PC-3 (cell line): ENCODE results near the gene CIBAR2.

Experiments
- EZH2phosphoT487 ChIP-seq: fragments of 300-600 bp; sonication (generic); IDR thresholded peaks from 2 replicates; pipeline ENCODE4 v1.6.1; 2018; ENCODE audit warnings: mild to moderate bottlenecking, antibody characterized with exemption, low read length, borderline replicate concordance
- TF ChIP-seq, protein P1 (sequence below): fragments of 300-600 bp; sonication (generic); conservative IDR thresholded peaks from 2 replicates; pipeline ENCODE4 v1.5.1; 2017; ENCODE audit warnings: antibody characterized with exemption, low read depth, mild to moderate bottlenecking, low read length

DNA sequence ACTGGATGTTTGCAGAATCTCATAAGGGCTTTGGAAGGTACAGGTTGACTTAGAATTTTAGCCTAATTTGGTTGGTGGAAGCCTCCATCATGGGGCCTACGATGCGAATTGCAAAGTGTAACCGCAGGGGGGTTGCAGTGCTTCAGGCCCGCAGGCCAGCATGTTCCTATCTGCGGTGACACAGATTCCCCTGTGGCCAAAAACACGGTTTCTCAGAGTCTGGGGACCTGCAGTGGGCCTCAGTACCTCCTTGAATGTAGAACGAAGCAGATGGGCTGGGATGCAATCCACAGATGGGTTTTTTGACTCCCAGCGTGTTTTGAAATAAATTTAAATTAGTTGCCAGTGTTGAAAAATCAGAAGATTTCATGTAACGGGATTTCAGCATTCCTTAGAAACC is 49.9 kb downstream of the CIBAR2 start:
- TF ChIP-seq, protein P1, sequence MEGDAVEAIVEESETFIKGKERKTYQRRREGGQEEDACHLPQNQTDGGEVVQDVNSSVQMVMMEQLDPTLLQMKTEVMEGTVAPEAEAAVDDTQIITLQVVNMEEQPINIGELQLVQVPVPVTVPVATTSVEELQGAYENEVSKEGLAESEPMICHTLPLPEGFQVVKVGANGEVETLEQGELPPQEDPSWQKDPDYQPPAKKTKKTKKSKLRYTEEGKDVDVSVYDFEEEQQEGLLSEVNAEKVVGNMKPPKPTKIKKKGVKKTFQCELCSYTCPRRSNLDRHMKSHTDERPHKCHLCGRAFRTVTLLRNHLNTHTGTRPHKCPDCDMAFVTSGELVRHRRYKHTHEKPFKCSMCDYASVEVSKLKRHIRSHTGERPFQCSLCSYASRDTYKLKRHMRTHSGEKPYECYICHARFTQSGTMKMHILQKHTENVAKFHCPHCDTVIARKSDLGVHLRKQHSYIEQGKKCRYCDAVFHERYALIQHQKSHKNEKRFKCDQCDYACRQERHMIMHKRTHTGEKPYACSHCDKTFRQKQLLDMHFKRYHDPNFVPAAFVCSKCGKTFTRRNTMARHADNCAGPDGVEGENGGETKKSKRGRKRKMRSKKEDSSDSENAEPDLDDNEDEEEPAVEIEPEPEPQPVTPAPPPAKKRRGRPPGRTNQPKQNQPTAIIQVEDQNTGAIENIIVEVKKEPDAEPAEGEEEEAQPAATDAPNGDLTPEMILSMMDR: no peak
- no peak for TF ChIP-seq EZH2phosphoT487
